DMS153 (cell line): ENCODE data around the gene IL3RA.

Experiments
- DNase-seq: peaks from one replicate; lab custom pipeline; 2025; lab: John Stamatoyannopoulos, UW

Gene IL3RA

DNA sequence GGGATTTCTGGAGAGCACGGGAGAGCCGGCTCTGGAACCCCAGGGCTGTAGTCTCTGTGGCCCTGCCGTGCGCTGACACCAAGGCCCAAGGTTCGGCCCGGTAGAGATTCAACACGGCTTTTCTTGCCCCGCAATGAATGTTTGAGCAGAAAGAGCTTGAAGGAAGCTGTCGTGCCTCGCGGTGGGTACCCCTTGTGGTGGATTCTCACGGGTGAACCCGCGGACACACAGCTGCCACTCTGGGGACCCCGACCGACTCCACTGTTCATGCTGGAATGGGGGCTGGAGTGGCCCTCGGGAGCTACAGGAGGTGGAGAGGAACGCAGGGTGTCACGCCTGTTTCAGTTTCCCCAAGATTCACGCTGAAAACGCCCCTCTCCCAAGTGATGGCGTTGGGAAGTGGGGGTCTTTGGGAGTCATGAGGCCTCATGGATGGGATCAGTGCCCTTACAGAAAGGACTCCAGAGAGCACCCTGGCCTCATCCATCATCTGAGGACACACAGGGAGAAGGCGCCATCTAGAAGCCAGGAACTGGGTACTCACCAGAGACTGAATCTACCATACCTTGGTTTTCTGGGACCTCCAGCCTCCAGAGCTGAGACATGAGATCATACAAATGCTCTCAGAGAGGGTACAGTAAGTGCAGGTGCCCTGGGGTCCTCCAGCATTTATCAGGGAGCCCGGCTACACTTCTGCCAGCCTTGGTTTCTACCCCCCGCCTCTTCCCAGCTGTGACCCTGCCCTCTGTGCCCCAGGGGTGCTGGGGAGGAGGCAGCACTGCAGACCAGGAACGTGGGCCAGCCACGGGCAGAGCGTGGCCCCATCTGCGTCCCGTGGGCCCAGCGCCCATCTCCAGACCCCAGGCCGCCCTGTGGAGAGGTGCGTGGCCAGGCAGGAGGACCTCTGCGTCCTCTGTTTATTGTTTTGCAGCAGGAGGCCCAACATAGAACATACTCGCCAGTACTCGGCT is 49.0 kb downstream of the IL3RA start:
- DNase-seq = no peak

DNA sequence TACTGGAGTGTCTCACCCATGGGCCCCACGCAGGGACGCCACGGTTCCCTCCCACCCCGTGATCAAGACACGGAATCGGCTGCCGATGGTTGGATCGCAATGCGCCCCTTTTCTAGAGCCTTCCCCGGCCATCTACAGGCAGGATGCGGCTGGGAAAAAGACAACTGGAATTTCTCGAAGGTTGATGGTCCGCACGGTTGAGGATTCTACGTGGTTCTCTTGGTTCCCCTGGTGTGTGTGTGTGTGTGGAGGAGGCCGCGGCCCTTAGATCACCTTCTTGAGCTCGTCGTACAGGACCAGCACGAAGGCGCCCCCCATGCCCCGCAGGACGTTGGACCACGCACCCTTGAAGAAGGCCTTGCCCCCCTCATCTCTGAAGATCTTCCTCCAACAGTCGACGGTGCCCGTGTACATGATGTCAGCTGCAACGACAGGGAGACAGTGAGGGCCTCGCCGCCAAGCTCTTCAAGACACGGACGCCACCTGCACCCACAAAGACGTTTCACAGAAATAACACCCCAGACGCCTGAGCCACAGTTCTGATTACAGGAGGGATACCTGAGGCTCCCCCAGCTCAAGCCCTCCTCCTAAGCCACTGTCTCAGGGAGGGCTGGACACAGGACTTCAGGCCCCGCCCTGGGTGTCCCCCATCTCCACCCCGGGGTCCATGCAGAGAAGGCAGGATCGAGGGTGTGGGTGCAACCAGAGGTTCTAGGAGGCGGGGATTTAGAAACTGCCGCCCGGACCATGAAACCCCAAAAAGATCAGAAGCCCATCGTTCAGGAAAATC is 49.9 kb downstream of the IL3RA start:
- DNase-seq = no peak

DNA sequence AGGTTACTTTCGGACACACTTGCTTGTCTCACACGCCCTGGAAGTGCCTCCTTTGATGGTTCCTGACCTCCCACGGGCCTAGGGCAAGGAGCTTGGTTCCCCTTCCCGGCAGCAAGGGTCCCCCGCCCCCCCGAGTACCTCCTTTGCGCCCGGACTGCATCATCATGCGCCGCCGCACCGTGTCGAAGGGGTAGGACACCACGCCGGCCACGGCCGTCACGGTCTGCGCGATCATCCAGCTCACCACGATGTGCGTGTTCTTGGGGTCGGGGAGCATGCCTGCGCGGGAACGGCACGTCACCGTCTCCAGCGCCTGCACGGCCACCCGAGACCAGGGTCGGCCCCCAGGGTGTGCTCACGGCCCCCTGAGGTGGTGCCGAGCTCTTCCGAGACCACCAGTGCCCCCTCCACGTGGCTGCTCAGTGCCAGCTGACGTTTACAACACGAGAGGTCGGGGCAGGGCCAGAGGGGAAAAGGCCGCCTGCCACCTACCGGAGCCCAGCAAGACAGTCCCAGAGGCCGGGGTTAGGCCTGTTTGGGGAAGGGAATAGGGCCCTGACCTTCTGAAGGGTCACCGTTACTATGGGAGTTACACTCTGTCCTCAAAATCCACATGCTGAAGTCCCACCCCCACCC is 50.7 kb downstream of the IL3RA start:
- no peak for DNase-seq

DNA sequence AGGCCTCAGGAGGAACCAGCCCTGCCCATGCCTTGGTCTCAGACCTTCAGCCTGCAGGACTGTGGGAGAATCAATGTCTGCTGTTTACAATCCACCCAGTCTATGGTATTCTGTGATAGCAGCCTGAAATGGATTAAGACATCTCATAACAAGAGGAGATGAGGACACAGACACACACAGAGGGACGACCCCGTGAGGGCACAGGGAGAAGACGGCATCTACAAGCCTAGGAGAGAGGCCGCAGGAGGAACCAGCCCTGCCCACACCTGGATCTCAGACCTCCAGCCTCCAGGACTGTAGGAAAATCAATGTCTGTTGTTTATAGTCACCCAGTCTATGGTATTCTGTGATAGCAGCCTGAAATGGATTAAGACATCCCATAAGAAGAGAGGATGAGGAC is 52.1 kb downstream of the IL3RA start:
- no peak for DNase-seq

DNA sequence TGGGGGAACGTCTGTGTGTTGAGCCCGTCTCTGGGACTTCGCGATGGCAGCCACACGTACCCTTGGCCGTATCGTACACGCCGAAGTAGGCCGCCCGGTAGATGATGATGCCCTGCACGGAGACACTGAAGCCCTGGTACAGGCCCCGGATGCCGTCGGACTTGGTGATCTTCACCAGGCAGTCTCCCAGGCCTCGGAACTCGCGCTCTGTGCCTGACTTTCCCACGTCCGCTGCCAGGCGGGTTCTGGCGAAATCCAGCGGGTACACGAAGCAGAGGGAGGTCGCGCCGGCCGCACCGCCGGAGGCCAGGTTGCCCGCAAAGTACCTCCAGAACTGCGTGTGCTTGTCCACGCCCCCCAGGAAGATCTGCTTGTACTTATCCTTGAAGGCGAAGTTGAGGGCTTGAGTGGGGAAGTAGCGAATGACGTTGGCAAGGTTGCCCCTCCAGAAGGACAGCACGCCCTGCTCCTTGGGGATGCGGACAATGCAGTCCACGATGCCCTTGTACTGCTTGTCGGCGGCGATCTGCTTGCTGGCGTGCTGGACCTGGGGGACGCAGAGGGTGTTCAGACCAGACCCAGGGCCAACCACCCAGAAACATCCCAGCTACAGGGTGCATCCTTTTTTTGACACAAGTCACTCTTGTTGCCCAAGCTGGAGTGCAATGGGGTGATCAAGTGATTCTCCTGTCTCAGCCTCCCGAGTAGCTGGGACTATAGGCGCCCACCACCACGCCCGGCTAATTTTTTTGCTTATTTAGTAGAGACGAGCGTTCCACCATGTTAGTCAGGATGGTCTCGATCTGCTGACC is 52.8 kb downstream of the IL3RA start:
- no peak for DNase-seq

DNA sequence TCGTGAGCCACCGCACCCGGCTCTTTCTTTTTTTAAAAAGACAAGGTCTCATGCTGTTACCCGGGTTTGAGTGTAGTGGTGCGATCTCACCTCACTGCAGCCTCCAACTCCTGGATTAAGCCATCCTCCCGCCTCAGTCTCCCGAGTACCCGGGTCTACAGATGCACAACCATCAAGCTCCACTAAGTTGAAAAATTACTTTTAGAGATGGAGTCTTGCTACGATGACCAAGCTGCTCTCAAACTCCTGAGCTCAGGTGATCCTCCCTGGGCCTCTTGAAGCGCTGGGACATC is 53.4 kb downstream of the IL3RA start:
- DNase-seq = no peak

DNA sequence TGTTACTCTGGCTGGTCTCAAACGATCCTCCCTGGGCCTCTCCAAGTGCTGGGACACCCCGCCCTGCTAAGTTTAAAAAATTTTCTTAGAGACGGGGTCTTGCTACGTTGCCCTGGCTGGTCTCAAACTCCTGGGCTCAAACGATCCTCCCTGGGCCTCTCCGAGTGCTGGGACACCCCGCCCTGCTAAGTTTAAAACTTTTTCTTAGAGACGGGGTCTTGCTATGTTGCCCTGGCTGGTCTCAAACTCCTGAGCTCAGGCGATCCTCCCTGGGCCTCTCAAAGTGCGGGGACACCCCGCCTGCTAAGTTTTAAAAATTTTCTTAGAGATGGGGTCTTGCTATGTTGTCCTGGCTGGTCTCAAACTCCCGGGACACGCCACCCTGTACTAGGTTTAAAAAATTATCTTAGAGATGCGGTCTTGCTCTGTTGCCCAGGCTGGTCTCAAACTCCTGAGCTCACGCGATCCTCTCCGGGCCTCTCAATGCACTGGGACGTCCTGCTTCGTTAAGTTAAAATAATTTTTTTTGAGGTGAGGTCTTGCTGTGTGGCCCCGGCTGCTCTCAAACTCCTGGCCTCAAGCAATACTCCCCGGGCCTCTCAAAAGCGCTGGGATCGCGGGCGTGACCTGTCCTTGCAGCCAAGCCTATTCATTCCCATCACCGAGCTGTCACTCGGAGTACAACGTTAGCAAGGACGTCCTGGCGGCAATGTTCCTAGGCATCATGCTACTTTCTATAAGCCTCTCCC is 54.2 kb downstream of the IL3RA start:
- DNase-seq = no peak

DNA sequence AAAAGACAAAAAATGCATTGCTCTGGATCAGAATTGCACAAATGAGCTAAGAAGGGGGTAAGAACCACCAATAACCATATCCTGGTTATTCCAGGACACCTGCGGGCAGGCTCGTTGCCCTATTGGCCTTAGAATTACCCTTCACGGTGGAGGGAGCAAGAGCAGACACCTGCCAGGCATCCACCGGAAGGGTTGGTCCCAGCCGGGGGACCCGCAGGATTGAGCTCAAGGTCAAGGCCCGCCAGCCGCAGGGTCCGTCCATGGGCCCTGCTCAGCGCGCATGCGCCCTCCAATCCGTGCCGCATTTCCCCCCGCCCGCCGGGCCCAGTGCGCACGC is 54.8 kb downstream of the IL3RA start:
- no peak for DNase-seq

DNA sequence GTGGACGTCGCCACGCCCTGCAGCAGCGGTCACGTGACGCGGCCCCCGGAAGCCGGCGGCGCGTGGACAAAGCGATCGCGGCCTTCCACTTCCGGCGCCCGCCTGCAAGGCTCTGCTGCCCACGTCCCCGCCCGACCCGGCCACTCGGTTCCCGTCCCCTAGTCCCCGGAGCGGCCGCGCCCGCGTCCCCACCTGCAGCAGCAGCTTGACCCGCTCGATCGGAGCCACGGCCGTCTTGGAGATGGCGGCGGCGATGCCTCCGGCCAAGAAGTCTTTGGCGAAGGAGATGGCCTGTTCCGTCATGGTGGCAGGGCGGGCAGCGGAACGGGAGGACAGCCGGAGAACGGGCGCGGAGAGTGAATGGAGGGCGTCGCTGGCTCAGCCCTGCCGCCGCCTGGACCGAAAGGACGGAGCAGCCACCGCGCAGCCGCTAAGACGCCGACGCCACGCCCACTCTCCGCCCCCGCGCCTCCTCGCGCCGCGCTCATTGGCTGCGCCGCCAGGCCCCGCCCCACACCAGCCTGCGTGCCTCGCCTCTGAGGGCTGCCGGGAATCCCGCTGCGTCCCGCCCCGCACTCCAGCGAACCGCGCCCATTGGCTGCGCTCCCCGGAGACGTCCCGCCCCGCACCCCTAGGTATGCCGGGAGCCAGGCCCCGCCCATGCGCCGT is 55.3 kb downstream of the IL3RA start, which contains the start of gene SLC25A6:
Gene SLC25A6 (minus strand): TSS at position 407 of the 669 bp plus-strand sequence. CDS start 104 bp downstream, at position 303.
- no peak for DNase-seq

DNA sequence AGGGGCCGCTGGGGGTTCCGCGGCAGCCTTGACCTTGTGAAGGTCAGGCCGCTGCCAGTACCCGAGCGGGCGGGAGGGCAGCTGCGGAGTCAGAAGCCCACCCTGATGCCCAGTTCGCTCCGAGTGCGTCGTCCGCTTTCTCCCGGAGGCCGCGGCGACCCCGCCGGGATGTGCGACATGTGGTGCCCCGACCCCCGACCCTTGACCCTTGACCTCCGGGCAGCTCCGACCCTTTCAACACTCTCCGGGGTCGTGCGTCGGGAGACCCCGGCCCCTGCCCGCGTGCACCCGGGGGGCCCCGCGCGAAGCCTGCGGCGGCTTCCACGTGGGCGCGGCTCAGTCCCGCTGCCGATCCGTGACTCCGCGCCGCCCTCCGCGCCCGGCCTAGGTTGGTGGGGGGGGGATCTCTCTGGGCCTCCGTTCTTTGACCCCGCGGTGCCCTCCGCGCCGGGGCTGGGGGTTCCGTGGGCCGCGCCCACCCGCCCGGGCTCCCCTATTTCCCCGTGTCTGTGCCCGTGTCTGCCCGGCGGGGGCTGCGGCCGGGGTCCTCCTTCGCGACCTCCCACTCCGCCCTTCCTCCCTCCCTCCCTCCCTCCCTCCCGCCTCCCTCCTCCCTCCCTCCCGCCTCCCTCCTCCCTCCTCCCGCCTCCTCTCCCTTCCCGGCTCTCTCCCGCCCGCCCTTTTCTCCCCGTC is 55.9 kb downstream of the IL3RA start:
- no peak for DNase-seq

DNA sequence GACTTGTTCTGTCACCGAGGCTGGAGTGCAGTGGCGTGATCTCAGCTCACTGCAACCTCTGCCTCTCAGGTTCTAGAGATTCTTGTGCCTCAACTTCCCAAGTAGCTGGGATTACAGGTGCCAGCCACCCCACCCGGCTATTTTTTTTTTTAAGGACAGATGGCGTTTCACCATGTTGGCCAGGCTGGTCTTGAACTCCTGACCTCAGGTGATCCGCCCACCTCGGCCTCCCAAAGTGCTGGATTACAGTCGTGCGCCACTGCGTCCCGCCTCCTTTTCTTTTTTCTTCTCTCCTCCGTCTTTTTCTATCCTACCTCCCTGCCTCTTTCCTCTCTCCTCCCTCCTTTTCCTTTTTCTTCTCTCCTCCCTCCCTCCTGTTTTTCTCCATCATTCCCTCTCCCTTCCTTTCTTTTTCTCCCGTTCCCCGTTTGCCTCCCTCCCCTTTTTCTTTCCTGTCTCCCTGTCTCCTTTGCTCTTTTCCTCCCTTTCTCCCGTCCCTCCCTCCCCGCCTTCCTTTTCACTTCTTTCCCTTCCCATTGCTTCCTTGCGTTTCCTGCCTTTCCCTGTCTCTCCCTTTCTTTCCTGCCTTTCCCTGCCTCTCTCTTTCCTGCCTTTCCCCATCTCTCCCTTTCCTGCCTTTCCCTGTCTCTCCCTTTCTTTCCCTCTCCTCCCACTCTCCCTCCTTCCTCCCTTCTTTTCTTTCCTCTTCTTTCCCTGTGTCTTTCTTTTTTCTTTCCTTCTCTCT is 57.5 kb downstream of the IL3RA start:
- DNase-seq = no peak

DNA sequence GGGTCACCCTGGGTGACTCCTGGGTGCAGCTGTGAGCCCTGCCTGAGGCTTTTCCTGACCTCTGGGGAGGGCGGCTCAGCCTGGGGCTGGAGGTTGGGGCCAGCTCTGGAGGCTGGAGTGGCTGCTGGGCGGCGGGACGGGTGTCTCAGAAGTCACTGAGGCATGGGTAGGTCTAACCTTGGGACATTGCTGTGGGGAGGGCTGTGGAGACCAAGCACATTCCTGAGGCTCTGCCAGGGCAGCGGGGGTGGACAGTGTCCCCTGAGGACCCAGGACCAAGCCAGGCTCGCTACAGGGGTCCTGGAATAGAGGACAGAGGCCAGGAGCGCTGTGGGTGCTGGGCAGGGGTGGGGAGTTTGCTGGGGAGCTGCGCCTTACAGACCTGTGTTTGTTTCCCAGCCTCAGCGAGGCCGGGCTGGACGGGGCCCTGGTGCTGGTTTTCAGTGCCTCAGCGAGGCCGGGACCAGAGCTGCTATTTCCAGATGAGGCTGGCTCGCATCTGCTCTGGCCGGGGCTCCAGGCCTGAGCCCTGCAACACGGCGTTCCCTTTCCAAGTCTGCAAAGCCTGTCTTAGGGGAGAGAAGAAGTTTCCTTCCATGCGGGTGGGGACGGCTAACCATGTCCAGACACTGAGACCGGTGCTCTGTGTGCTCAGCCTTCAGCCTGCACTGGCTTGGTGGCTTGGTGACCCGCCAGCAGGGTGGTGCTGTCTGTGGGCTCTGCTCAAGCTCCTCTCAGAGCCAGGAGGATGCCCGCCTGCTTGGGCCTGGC is 58.3 kb downstream of the IL3RA start:
- no peak for DNase-seq

DNA sequence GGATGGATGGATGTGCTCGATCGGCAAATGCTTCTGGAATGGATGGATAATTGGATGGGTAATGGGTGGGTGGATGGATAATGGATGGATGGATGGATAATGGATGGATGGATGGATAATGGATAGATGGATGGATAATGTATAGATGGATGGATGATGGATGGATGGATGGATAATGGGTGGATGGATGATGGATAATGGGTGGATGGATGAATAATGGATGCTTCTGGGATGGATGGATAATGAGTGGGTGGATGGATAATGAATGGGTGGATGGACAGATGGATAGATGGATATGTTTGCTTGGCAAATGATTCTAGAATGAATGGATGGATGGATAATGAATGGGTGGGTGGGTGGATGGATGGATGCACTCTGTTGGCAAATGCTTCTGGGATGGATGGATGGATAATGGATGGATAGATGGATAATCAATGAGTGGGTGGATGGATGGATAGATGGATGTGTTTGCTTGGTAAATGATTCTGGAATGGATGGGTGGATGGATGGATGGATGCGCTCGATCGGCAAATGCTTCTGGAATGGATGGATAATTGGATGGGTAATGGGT is 59.1 kb downstream of the IL3RA start:
- DNase-seq = no peak

DNA sequence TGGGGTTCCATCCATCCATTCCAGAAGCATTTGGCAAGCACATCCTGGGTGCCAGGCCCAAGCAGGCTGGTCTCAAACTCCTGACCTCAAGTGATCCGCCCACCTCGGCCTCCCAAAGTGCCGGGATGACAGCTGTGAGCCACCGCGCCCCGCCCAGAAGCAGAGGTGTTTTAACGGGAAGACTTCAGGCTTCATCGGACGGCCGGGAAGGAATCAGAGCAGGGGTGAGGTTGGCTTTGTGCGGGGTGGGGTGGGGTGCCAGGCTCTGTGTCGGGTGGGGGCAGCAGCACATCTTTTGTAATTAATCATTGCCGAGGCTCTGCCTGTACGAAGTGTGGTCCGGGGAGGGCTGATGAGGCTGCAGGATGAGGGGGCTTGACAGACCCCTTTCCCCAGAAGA is 60.4 kb downstream of the IL3RA start:
- DNase-seq = no peak

DNA sequence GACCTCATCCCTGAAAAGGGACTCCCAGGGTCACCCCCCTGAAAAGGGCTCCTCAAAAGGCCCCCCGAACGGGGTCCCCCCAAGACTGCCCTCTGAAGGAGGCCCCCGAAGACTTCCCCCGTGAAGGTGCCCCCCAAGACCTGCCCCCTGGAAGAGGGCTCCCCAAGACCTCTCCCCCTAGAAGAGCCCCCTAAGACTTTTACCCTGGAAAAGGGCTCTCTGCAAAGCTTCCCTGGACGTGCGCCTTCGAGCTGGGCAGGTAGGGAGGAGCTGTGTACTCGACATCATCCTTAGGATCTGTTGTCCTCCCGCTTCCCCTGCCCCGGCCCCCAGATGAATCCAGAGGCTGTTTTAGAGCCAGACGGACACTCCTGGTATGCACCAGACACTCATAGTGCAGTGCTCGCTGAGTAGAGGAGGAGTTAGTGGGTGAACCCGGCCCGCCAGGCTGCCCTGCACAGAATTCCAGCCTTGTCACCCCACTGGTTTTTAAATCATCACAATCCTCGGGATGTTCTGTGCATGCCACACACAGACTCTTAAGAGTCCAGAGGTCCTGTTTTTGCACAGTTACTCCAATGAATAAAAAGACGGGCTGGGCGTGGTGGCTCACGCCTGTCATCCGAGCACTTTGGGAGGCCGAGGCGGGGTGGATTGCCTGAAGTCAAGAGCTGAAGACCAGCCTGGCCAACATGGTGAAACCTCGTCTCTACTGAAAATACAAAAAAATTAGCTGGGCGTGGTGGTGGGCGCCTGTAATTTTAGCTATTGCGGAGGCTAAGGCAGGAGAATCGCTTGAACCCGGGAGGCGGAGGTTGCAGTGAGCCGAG is 61.1 kb downstream of the IL3RA start:
- no peak for DNase-seq

DNA sequence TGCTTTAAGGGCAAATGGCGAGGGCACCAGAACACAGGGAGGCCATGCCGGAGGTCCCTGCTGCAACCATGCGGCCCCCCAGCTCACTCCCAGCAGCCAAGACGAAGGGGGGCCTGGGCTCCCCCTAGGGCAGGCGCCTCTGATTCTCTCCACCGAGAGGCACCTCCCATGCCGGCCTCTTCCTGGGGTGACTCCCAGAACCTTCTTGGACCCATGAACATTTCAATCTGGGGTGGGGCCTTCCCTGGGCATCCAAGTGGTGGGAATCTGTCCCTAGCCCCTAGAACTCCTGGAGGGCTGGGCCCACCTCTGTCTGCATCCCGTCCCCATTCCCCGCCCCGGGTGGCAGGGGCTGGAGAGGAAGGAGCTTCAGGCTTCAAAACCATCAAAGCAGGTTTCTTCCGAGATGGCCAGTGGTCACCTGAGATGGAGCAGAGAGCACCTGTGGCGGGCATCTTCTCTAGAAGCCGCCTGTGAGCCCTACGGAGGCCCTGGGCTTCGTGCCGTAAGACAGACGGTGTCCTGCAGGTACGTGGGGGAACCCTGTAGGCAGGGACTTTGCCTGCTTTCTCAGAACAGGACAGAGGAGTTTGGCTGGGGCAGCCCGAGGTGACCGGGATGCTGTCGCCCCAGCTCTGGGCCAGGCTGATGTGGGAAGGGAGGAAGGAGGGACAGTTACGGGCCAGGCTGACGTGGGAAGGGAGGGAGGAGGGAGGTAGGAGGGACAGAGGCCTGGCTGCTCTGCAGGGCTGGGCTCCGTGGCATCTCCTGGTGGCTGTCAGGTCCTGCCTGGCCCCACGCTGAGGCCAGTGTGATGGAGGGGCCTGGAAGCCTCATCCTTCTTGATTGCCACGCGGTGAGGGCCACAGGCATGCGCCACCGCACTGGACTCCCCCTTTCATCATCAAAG is 62.1 kb downstream of the IL3RA start:
- no peak for DNase-seq
